Parathyroid adenoma (tissue), 2 donors: ENCODE results near the gene HINT3.

Experiments
- H2AFZ ChIP-seq: fragments of 300-600 bp; sonication (generic); one replicate; pipeline ENCODE4 v1.7.0; 2017; ENCODE audit warnings: antibody characterized with exemption, mild to moderate bottlenecking
- H3K27ac ChIP-seq: fragments of 300-600 bp; sonication (generic); one replicate; pipeline ENCODE4 v1.7.0; 2017
- H3K27me3 ChIP-seq: fragments of 300-600 bp; sonication (generic); one replicate; pipeline ENCODE4 v1.7.0; 2017; ENCODE audit warnings: low read length; ENCODE audit not compliant: control insufficient read depth, insufficient read depth
- H3K36me3 ChIP-seq: fragments of 300-600 bp; sonication (generic); one replicate; pipeline ENCODE4 v1.7.0; 2017; ENCODE audit warnings: low read length; ENCODE audit not compliant: control insufficient read depth, insufficient read depth
- H3K4me1 ChIP-seq: fragments of 300-600 bp; sonication (generic); one replicate; pipeline ENCODE4 v1.7.0; 2017; ENCODE audit warnings: control low read depth
- H3K4me2 ChIP-seq: fragments of 300-600 bp; sonication (generic); one replicate; pipeline ENCODE4 v1.7.0; 2017; ENCODE audit warnings: low read length
- H3K4me3 ChIP-seq: fragments of 300-600 bp; sonication (generic); one replicate; pipeline ENCODE4 v1.7.0; 2017; ENCODE audit warnings: low read depth, low read length
- H3K79me2 ChIP-seq: fragments of 300-600 bp; sonication (generic); one replicate; pipeline ENCODE4 v1.7.0; 2017; ENCODE audit warnings: control low read depth
- H3K9ac ChIP-seq: fragments of 300-600 bp; sonication (generic); one replicate; pipeline ENCODE4 v1.7.0; 2017; ENCODE audit warnings: mild to moderate bottlenecking
- H3K9me3 ChIP-seq: fragments of 300-600 bp; sonication (generic); one replicate; pipeline ENCODE4 v1.7.0; 2017; ENCODE audit warnings: low read length; ENCODE audit not compliant: control insufficient read depth
- CTCF ChIP-seq: fragments of 300-600 bp; sonication (generic); IDR thresholded peaks from one replicate; pipeline ENCODE4 v1.7.0; 2017; ENCODE audit warnings: antibody characterized with exemption, mild to moderate bottlenecking
- donor health status: primary hyperparathyroidism.

The HINT3 gene

DNA sequence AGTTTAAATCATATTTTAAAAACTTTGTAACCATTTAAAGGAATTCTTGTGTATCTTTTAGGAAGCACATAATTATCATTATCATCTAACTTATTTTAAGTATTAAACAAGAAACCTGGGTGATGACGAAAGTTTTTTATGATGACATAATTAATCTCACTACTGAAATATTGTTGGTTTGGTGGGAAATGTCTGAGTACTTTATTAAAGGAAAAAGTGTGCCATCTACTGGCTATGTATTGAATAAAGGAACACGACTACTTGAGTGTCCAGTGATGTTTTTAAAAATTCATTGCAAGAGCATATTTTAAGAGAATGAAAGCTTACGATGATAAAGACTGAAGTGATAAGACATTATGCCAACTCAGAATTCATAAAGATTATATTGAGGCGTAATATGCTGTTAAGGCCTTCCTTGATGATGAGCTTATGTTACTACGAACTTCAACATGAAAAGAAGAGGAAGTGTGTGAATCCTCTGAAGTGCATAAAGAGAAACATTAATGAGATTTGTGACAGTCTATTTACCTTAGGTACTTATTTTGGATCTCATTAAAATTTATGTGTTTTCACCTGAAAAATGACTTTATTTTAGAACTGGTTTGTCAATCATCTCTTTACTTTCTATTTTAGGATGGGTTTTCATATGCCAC, 17.8 kb downstream of the HINT3 start:
- H3K79me2 ChIP-seq: no peaks in the 10 kb centered on the region
- no peak overlapping the region for H3K4me3 ChIP-seq
- no peaks in the 10 kb centered on the region for H3K27me3 ChIP-seq
- H3K4me2 ChIP-seq: no peak overlapping the region
- TF ChIP-seq CTCF: peak; percentile 44
- H3K36me3 ChIP-seq: no peaks in the 10 kb centered on the region
- H3K4me1 ChIP-seq: no peaks in the 10 kb centered on the region
- no peaks in the 10 kb centered on the region for H3K9me3 ChIP-seq
- H3K9ac ChIP-seq: no peak overlapping the region
- H3K27ac ChIP-seq: no peak overlapping the region
- no peak overlapping the region for H2AFZ ChIP-seq

DNA sequence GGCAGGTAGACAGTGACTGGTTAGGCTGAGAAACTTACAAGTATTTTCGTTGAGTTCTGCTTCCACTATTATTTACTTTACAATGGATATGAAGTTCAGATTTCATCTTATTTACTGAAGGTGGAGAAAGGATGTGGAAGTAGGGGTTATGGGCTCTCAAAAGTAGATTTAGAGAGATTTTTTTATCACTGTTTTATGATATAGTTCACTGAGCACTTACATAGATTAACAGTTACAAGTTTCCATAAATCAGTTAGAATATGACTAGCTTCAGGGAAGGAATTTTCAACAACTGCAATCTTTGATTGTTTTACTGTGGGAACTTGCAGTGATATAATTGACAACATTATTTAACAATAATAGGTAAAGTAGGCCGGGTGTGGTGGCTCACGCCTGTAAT, 22.5 kb downstream of the HINT3 start:
- Histone ChIP-seq H3K4me1 (no peaks in the 10 kb centered on the region), H3K9ac (no peak overlapping the region), H3K27ac (no peak overlapping the region), H2AFZ (no peak overlapping the region), H3K4me2 (no peak overlapping the region), H3K9me3 (no peaks in the 10 kb centered on the region), H3K79me2 (no peaks in the 10 kb centered on the region), H3K36me3 (no peaks in the 10 kb centered on the region), H3K27me3 (no peaks in the 10 kb centered on the region), H3K4me3 (no peak overlapping the region)
- no peak for TF ChIP-seq CTCF

GRCh38 chr6:125981571-125982185, 25.1 kb downstream of the HINT3 start:
- no peaks in the 10 kb centered on the region for H3K27me3 ChIP-seq
- no peak overlapping the region for H3K4me2 ChIP-seq
- no peaks in the 10 kb centered on the region for H3K36me3 ChIP-seq
- no peak overlapping the region for H3K27ac ChIP-seq
- H3K4me3 ChIP-seq: no peak overlapping the region
- peaks cover 2% of the 10 kb centered on the region for H3K79me2 ChIP-seq
- H3K9me3 ChIP-seq: no peaks in the 10 kb centered on the region
- H2AFZ ChIP-seq: no peak overlapping the region
- no peak overlapping the region for H3K9ac ChIP-seq
- TF ChIP-seq CTCF: no peak
- H3K4me1 ChIP-seq: no peaks in the 10 kb centered on the region

DNA sequence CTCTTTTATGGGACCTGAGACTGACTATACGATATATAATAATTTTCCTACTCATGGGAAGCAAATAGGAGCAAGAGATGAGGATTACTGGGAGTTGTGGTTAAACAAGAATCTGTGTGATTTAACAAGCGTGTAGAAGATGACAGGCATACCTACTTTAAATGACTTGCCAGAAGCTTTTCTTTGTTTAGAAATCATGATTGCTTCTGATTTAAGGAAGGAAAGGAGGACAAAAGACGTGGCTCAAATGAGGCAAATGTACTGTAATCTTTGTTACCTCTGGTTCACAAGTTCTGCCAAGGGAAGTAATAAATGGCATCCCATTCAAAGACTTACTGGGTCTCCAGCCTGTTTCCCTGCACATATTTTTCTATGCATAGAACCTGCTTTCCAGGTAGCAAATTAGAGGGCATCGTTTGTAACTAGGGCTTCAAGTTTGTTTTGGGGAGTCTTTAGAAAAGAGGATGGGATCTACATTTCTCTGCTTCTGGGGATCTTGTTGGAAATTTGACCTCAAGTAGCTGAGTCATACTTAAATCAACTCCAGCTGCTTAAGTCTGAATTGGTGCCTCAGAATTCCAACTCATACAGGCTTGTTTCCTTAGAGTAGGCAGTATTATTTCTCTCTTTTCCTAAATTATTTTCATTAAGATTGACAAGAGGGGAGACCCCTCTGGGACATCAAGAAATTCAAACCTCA, 26.8 kb downstream of the HINT3 start:
- Histone ChIP-seq H3K79me2 (peaks cover 2% of the 10 kb centered on the region), H3K4me2 (no peak overlapping the region), H3K36me3 (no peaks in the 10 kb centered on the region), H3K4me3 (no peak overlapping the region), H3K9me3 (no peaks in the 10 kb centered on the region), H2AFZ (no peak overlapping the region), H3K4me1 (peaks cover 8% of the 10 kb centered on the region), H3K9ac (no peak overlapping the region), H3K27me3 (no peaks in the 10 kb centered on the region), H3K27ac (no peak overlapping the region)
- TF ChIP-seq CTCF: no peak
